ENCODE measurements around the gene NEURL2.
"Not testable (repeated sequence)": the region's sequence is repeated elsewhere in the genome, so short reads cannot be mapped to it uniquely, and the experiment has no call there.

NEURL2 gene

DNA sequence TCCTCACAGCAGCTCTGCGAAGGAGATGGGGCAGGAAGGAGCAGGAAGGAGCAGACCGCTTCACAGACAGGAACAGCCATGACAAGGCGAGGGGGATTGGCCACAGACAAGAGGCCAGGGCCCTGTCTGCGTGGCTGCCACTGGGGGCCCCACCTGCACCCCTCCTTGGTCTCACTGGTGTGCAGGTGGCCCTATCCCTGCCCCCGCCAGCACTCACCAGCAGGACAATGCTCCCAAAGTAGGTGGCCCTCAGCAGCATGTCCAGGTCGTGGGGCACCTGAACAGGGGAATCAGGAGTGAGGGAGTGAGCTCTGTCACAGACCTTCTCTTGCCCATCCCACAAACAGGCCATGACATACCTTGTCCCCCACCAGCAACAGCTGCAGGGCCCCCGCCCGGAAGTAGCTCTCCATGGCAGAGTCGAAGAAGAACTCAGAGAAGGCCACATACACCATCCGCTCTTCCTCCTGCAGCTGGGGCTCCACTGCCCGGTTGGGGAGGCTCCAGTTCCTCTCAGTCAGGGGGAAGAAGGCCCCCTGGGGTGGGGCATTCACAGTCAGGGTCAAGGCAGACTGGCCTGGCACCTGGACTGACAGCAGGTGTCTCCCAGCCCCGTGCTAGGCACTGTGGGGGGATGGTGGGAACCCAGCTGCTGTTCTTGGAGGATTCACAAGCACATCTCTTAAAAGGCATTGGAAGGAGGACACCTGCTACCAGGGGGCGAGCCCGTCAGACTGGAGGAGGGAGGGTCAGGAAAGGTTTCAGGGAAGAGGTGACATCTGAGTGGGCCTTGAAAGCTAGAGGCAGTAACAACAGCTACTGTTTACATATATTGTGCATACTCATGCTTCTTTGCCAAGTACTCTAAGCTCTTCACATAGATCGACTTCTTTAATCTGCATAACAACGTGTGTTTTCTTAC is 13.8 kb upstream of the NEURL2 start:
- Mint-ChIP-seq H3K4me3 (no peak overlapping the region), H3K9me3 (no peaks in the 10 kb centered on the region), H3K27me3 (ENCODE audit: low read depth) (no peaks in the 10 kb centered on the region), H3K36me3 (ENCODE audit: low read depth) (peaks cover 39% of the 10 kb centered on the region), H3K27ac (no peak overlapping the region), H3K4me1 (no peaks in the 10 kb centered on the region)
- TF ChIP-seq CTCF (IDR thresholded peaks at IDR 0.05; ENCODE audit: unreplicated experiment in 3 of 3): no peak

- Mint-ChIP-seq H3K4me1 (no peaks in the 10 kb centered on the region), H3K36me3 (ENCODE audit: low read depth) (peaks cover 40% of the 10 kb centered on the region), H3K4me3 (no peak overlapping the region), H3K27ac (no peak overlapping the region), H3K27me3 (ENCODE audit: low read depth) (no peaks in the 10 kb centered on the region), H3K9me3 (no peaks in the 10 kb centered on the region)
- no peak for TF ChIP-seq CTCF (IDR thresholded peaks at IDR 0.05; ENCODE audit: unreplicated experiment in 3 of 3)
Measured at GRCh38 chr20:45902199-45902701, 11.2 kb upstream of the NEURL2 start.

DNA sequence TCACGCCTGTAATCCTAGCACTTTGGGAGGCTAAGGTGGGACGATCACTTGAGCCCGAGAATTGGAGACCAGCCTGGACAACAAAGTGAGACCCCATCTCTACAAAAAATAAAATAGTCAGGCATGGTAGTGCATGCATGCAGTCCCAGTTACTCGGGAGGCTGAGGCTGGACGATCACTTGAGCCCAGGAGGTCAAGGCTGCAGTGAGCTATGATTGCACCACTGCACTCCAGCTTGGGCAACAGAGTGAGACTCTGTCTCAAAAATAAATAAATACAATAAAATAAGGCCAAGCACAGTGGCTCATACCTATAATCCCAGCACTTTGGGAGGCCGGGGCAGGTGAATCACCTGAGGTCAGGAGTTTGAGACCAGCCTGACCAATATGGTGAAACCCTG is 10.3 kb upstream of the NEURL2 start:
- H3K9me3 Mint-ChIP-seq; H3K27ac Mint-ChIP-seq; H3K27me3 Mint-ChIP-seq (ENCODE audit: low read depth); H3K4me3 Mint-ChIP-seq; H3K4me1 Mint-ChIP-seq: not testable (repeated sequence)
- peaks cover 44% of the 10 kb centered on the region for H3K36me3 Mint-ChIP-seq (ENCODE audit: low read depth)

DNA sequence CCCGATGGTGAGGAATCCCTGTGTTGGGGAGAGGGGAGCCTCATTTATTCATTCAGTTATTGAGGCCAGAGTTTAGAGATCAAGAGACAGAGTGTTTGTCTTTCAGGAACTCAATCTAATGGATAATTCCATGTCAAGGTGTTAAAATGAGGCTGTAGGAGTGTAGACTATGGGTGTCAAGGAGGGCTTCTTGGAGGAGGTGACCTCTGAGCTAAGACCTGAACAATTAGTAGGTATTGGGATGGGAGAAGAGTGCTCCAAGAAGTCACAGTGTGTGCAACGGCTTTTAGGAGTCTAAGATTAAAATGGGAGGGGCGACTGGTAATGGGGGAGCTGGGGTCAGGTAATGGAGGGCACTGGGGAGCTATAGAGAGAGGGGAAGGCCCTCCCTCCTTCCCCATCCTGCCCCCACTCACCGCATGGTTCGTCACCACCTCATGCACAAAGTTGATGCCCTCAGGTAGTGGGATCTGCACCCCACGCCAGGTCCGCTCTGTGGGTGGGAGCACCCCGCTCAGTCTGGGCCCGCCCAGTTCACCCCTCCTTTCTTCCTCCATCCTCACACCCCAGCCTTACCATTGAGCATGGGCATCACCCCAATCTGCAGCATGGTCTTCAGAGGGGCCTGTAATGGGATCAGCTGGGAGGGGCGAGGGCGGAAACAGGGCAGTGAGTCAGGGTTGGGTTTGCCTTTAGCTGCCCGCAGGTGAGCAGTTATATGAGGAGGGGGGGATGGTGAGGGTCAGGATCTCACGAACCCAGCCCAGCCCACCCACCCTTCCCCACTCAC is 8.2 kb upstream of the NEURL2 start:
- H3K36me3 Mint-ChIP-seq (ENCODE audit: low read depth): peaks cover 28% of the 10 kb centered on the region
- no peaks in the 10 kb centered on the region for H3K27me3 Mint-ChIP-seq (ENCODE audit: low read depth)
- H3K4me1 Mint-ChIP-seq: no peaks in the 10 kb centered on the region
- no peak for TF ChIP-seq CTCF (IDR thresholded peaks at IDR 0.05; ENCODE audit: unreplicated experiment in 3 of 3)
- H3K9me3 Mint-ChIP-seq: no peaks in the 10 kb centered on the region
- H3K27ac Mint-ChIP-seq: no peak overlapping the region
- no peak overlapping the region for H3K4me3 Mint-ChIP-seq

- Mint-ChIP-seq H3K4me1 (no peaks in the 10 kb centered on the region), H3K27me3 (ENCODE audit: low read depth) (no peaks in the 10 kb centered on the region), H3K4me3 (no peak overlapping the region), H3K36me3 (ENCODE audit: low read depth) (peaks cover 30% of the 10 kb centered on the region), H3K9me3 (no peaks in the 10 kb centered on the region), H3K27ac (no peak overlapping the region)
- no peak for TF ChIP-seq CTCF (IDR thresholded peaks at IDR 0.05; ENCODE audit: unreplicated experiment in 3 of 3)
Measured at GRCh38 chr20:45898285-45898684, 7.3 kb upstream of the NEURL2 start.

- Mint-ChIP-seq H3K4me3 (no peak overlapping the region), H3K4me1 (peaks cover under 1% of the 10 kb centered on the region), H3K27ac (no peak overlapping the region)
Measured at GRCh38 chr20:45897692-45898091, 6.7 kb upstream of the NEURL2 start.

More at GRCh38 chr20:45897692-45898091, 6.7 kb upstream of the NEURL2 start:
- Mint-ChIP-seq H3K36me3 (ENCODE audit: low read depth) (peaks cover 28% of the 10 kb centered on the region), H3K9me3 (no peaks in the 10 kb centered on the region), H3K27me3 (ENCODE audit: low read depth) (no peaks in the 10 kb centered on the region)
- no peak for TF ChIP-seq CTCF (IDR thresholded peaks at IDR 0.05; ENCODE audit: unreplicated experiment in 3 of 3)
